Measurements from ENCODE around the gene DSCAM. TPM values are rescaled to one million over a fixed set of nuclear protein-coding genes. Genes with fewer than 3 reads are reported as not detected.

Gene DSCAM
- total RNA-seq, 1 donor from 2014 or later = 0.06 TPM

DNA sequence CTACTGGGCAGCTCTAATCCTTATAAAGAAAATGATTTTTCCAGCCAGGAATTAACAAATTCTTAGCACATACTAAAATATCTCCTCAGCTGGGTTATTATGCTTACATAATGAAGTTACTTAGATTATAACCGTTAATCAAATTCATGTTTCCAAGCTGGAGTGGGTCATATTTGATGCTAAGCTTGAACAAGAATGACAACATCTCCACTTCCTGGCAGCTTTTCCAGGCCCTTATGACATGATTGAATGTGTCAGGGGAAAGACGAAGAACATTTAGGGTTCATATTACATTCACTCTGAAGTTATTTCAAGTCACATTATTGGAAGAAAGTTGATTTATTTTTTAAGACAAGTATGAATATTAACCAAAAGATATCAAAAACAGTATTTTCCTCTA lies 646.0 kb downstream of the DSCAM start:
- DNase-seq (no peak), ATAC-seq (no peak)
- no peaks in the 10 kb centered on the region for H3K9me3 ChIP-seq
- no peak overlapping the region for H3K27ac ChIP-seq
- TF ChIP-seq, protein P1, sequence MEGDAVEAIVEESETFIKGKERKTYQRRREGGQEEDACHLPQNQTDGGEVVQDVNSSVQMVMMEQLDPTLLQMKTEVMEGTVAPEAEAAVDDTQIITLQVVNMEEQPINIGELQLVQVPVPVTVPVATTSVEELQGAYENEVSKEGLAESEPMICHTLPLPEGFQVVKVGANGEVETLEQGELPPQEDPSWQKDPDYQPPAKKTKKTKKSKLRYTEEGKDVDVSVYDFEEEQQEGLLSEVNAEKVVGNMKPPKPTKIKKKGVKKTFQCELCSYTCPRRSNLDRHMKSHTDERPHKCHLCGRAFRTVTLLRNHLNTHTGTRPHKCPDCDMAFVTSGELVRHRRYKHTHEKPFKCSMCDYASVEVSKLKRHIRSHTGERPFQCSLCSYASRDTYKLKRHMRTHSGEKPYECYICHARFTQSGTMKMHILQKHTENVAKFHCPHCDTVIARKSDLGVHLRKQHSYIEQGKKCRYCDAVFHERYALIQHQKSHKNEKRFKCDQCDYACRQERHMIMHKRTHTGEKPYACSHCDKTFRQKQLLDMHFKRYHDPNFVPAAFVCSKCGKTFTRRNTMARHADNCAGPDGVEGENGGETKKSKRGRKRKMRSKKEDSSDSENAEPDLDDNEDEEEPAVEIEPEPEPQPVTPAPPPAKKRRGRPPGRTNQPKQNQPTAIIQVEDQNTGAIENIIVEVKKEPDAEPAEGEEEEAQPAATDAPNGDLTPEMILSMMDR (IDR thresholded peaks at IDR 0.05) = no peak
- no peak overlapping the region for H3K4me3 ChIP-seq
- no peaks in the 10 kb centered on the region for H3K4me1 ChIP-seq
- no peaks in the 10 kb centered on the region for H3K27me3 ChIP-seq (ENCODE audit: low read depth)
- no peaks in the 10 kb centered on the region for H3K36me3 ChIP-seq
- intact Hi-C loops (cut with DNase I) = no loop called here

- Histone ChIP-seq H3K27ac (no peak overlapping the region), H3K36me3 (no peaks in the 10 kb centered on the region), H3K4me3 (no peak overlapping the region), H3K27me3 (ENCODE audit: low read depth) (no peaks in the 10 kb centered on the region), H3K4me1 (no peaks in the 10 kb centered on the region), H3K9me3 (no peaks in the 10 kb centered on the region)
- ATAC-seq = no peak
- intact Hi-C loops (cut with DNase I) = no loop called here
- TF ChIP-seq, protein P1 (IDR thresholded peaks at IDR 0.05) = no peak
- DNase-seq = no peak
Observed at GRCh38 chr21:40200126-40200525, 646.8 kb downstream of the DSCAM start.

GRCh38 chr21:40194185-40194980 lies 652.6 kb downstream of the DSCAM start:
- DNase-seq = no peak
- H3K36me3 ChIP-seq = no peaks in the 10 kb centered on the region
- no peaks in the 10 kb centered on the region for H3K4me1 ChIP-seq
- H3K4me3 ChIP-seq = no peak overlapping the region
- H3K27ac ChIP-seq = no peak overlapping the region
- no peak for ATAC-seq
- H3K9me3 ChIP-seq = no peaks in the 10 kb centered on the region
- no peaks in the 10 kb centered on the region for H3K27me3 ChIP-seq (ENCODE audit: low read depth)
- intact Hi-C loops (cut with DNase I) = no loop called here
- TF ChIP-seq, protein P1 (IDR thresholded peaks at IDR 0.05) = no peak

- intact Hi-C loops (cut with DNase I) = no loop called here
- TF ChIP-seq, protein P1 (IDR thresholded peaks at IDR 0.05) = no peak
- ATAC-seq = no peak
Observed at GRCh38 chr21:40191616-40192015, 655.3 kb downstream of the DSCAM start.

DNA sequence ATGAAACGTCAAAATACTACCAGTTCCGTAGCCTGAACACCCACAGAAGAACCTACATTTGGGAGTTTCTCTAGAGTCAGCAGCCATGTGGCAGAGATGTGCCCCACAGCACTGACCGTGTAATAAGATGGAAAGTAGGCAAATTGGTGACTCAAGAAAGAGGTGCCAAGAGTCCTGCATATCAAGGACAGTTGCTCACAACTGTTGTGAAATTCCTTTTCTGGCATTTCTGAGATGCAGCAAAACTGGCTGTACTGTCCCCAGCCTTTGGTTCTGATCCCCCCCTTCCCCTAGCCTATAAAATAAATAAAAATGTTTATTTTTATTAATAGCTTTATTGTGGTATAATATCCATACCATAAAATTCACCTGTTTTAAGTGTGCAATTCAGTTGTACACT lies 655.8 kb downstream of the DSCAM start:
- no peak for DNase-seq
- Histone ChIP-seq H3K9me3 (no peaks in the 10 kb centered on the region), H3K27ac (no peak overlapping the region), H3K4me3 (no peak overlapping the region), H3K36me3 (no peaks in the 10 kb centered on the region), H3K27me3 (ENCODE audit: low read depth) (no peaks in the 10 kb centered on the region), H3K4me1 (no peaks in the 10 kb centered on the region)
- intact Hi-C loops (cut with DNase I) = no loop called here
- ATAC-seq = no peak
- TF ChIP-seq, protein P1 (IDR thresholded peaks at IDR 0.05) = no peak

More at GRCh38 chr21:40191616-40192015, 655.3 kb downstream of the DSCAM start:
- no peaks in the 10 kb centered on the region for H3K9me3 ChIP-seq
- no peak for DNase-seq
- no peaks in the 10 kb centered on the region for H3K27me3 ChIP-seq (ENCODE audit: low read depth)
- no peak overlapping the region for H3K4me3 ChIP-seq
- no peak overlapping the region for H3K27ac ChIP-seq
- H3K4me1 ChIP-seq = no peaks in the 10 kb centered on the region
- no peaks in the 10 kb centered on the region for H3K36me3 ChIP-seq

Measured in lower lobe of right lung (tissue), 2 donors.